RKO (cell line): ENCODE data around the gene OPCML.

Experiments used
- DNase-seq: peaks from one replicate; pipeline ENCODE4 v3.0.0-alpha.2; 2016; ENCODE audit warnings: low spot score

OPCML gene

GRCh38 chr11:132549561-132549960 lies 982.7 kb downstream of the OPCML start:
- no peak for DNase-seq

- DNase-seq: no peak
Observed at GRCh38 chr11:132549001-132549400, 983.3 kb downstream of the OPCML start.

GRCh38 chr11:132544007-132544406 lies 988.3 kb downstream of the OPCML start:
- no peak for DNase-seq

GRCh38 chr11:132541794-132542193 lies 990.5 kb downstream of the OPCML start:
- DNase-seq: no peak

GRCh38 chr11:132540581-132540980 lies 991.7 kb downstream of the OPCML start:
- DNase-seq: no peak

GRCh38 chr11:132539590-132540368 lies 992.5 kb downstream of the OPCML start:
- peak; percentile 4 for DNase-seq

GRCh38 chr11:132538642-132539041 lies 993.7 kb downstream of the OPCML start:
- DNase-seq: no peak

GRCh38 chr11:132535830-132536229 lies 996.5 kb downstream of the OPCML start:
- no peak for DNase-seq

GRCh38 chr11:132531921-132532320 lies 1000.4 kb downstream of the OPCML start:
- DNase-seq: no peak

GRCh38 chr11:132528181-132528580 lies 1004.1 kb downstream of the OPCML start:
- DNase-seq: no peak

- no peak for DNase-seq
Observed at GRCh38 chr11:132523929-132524328, 1008.4 kb downstream of the OPCML start.

GRCh38 chr11:132520199-132520598 lies 1012.1 kb downstream of the OPCML start:
- no peak for DNase-seq

- no peak for DNase-seq
Observed at GRCh38 chr11:132519241-132519815, 1013.0 kb downstream of the OPCML start.

- DNase-seq: no peak
Observed at GRCh38 chr11:132504501-132505041, 1027.7 kb downstream of the OPCML start.

GRCh38 chr11:132501356-132501755 lies 1030.9 kb downstream of the OPCML start:
- DNase-seq: no peak

GRCh38 chr11:132499661-132500060 lies 1032.6 kb downstream of the OPCML start:
- no peak for DNase-seq

GRCh38 chr11:132496341-132496740 lies 1036.0 kb downstream of the OPCML start:
- DNase-seq: no peak

- DNase-seq: no peak
Observed at GRCh38 chr11:132493801-132494200, 1038.5 kb downstream of the OPCML start.

GRCh38 chr11:132490978-132491377 lies 1041.3 kb downstream of the OPCML start:
- peak; percentile 69 for DNase-seq

GRCh38 chr11:132486060-132486459 lies 1046.2 kb downstream of the OPCML start:
- peak; percentile 35 for DNase-seq

- no peak for DNase-seq
Observed at GRCh38 chr11:132475026-132475425, 1057.3 kb downstream of the OPCML start.

GRCh38 chr11:132472411-132473172 lies 1059.7 kb downstream of the OPCML start:
- no peak for DNase-seq

GRCh38 chr11:132471466-132471865 lies 1060.8 kb downstream of the OPCML start:
- DNase-seq: peak; percentile 54
